Measurements from ENCODE around the gene IGFL1. TPM values are rescaled to one million over a fixed set of nuclear protein-coding genes. Genes with fewer than 3 reads are reported as not detected.
A peak's percentile ranks its signal among the peaks of the same experiment; 100 is the strongest.
"Not testable (repeated sequence)": the region's sequence is repeated elsewhere in the genome, so short reads cannot be mapped to it uniquely, and the experiment has no call there.

IGFL1 gene
- total RNA-seq, 1 donor from 2014 or later: not detected

DNA sequence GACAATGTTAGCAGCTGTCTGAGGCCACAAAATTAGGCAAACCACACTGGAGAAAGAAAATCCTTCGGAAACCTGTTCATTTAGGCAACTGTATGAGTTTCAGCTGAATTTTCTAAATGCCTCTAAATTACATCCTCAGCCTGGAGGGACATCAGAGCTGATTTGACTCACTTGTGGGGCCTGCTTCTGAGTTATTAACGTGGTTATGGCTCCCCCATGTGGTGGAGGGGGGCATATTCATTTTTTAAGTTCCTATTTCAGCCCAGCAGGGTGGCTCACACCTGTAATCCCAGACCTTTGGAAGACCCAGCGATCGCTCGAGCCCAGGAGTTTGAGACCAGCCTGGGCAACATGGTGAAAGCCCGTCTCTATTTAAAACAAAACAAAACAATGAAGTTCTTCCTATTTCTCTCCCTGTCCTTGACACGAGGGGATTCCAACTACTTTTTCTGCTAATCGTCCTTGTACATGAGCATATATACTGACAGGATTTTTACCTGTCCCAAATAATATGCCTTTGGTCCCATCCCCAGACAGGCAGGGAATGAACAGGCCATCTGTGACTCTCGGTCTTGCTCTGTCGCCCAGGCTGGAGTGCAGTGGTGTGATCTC is 35.8 kb downstream of the IGFL1 start:
- peak; percentile 80 to 88 for DNase-seq (ENCODE audit: low read depth in 2 of 2)

- no peak for DNase-seq (ENCODE audit: low read depth in 2 of 2)
These were observed 39.6 kb downstream of the IGFL1 start for GRCh38 chr19:46269101-46269500.

- DNase-seq (ENCODE audit: low read depth in 2 of 2): no peak
These were observed 41.1 kb downstream of the IGFL1 start for GRCh38 chr19:46270521-46271256.

- DNase-seq (ENCODE audit: low read depth in 2 of 2): peak in 1 of 2 donors; percentile 66
These were observed 42.1 kb downstream of the IGFL1 start for GRCh38 chr19:46271481-46272197.

- not testable (repeated sequence) for DNase-seq (ENCODE audit: low read depth in 2 of 2)
These were observed 44.4 kb downstream of the IGFL1 start for GRCh38 chr19:46273931-46274330.

DNA sequence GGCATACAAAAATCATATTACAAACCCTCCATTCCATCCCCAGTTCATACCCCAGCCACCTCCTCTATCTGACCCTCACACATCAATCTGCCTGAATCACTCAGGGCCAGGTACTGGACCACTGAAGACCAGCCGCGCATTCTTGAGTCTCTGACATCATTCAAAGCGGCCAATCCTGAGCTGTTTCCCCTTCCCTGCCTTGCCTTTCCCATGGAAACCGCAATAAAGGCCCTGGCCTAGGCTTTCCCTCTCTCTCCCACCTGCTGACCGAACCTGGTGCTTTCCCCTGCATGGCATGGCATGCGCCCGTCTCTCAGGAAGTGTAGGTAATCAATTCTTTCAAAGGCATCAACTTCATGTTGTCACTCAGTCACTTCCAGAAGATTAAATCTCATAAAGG is 49.6 kb downstream of the IGFL1 start:
- no peak for DNase-seq (ENCODE audit: low read depth in 2 of 2)

Other genes with a start within 250 kb of the IGFL1 start
- gene CCDC61, start 234.3 kb upstream of the IGFL1 start, total RNA-seq: 3.3 and 6.0 TPM in 2 replicates
- gene PGLYRP1, start 206.7 kb upstream of the IGFL1 start, total RNA-seq: not detected in 2 replicates
- gene IGFL4, start 188.7 kb upstream of the IGFL1 start, total RNA-seq: not detected in 2 replicates
- not detected in 2 replicates for gene IGFL3, start 105.1 kb upstream of the IGFL1 start, total RNA-seq
- not detected in 2 replicates for gene IGFL2, start 81.5 kb upstream of the IGFL1 start, total RNA-seq
- gene HIF3A, start 67.3 kb downstream of the IGFL1 start, total RNA-seq: 13.5 and 54.6 TPM in 2 replicates
- 55.1 and 61.3 TPM in 2 replicates for gene PPP5C, start 117.3 kb downstream of the IGFL1 start, total RNA-seq
- under 0.01 and 0.22 TPM in 2 replicates for gene CCDC8, start 183.8 kb downstream of the IGFL1 start, total RNA-seq
- not detected in 2 replicates for gene PNMA8C, start 199.2 kb downstream of the IGFL1 start, total RNA-seq
- gene PNMA8A, start 241.8 kb downstream of the IGFL1 start, total RNA-seq: under 0.01 TPM in 1 of 2 replicates, not detected in the other

Measured in lung microvascular endothelial cell (primary cell).